Panc1 (cell line): ENCODE data around the gene IPO4.

ENCODE experiments used
- POLR2AphosphoS5 ChIP-seq: IDR thresholded peaks from 2 replicates; pipeline ENCODE4 v1.6.1; 2012; ENCODE audit warnings: mild to moderate bottlenecking, low read depth, low read length, moderate library complexity
- SIN3A ChIP-seq: IDR thresholded peaks from 2 replicates; pipeline ENCODE4 v1.6.1; 2012; ENCODE audit warnings: low read depth, mild to moderate bottlenecking, low read length, moderate library complexity, borderline replicate concordance; ENCODE audit not compliant: insufficient read depth
- TCF7L2 ChIP-seq: IDR thresholded peaks from 2 replicates; pipeline ENCODE4 v1.6.1; 2011; ENCODE audit warnings: mild to moderate bottlenecking, low read depth, low read length, inconsistent platforms
- TF ChIP-seq, protein P1 (sequence below): fragments of 450-650 bp; IDR thresholded peaks from 2 replicates; pipeline ENCODE4 v1.5.1; 2017; ENCODE audit warnings: mild to moderate bottlenecking

GRCh38 chr14:24178399-24179178, 10.0 kb downstream of the IPO4 start:
- TF ChIP-seq, protein P1, sequence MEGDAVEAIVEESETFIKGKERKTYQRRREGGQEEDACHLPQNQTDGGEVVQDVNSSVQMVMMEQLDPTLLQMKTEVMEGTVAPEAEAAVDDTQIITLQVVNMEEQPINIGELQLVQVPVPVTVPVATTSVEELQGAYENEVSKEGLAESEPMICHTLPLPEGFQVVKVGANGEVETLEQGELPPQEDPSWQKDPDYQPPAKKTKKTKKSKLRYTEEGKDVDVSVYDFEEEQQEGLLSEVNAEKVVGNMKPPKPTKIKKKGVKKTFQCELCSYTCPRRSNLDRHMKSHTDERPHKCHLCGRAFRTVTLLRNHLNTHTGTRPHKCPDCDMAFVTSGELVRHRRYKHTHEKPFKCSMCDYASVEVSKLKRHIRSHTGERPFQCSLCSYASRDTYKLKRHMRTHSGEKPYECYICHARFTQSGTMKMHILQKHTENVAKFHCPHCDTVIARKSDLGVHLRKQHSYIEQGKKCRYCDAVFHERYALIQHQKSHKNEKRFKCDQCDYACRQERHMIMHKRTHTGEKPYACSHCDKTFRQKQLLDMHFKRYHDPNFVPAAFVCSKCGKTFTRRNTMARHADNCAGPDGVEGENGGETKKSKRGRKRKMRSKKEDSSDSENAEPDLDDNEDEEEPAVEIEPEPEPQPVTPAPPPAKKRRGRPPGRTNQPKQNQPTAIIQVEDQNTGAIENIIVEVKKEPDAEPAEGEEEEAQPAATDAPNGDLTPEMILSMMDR = no peak
- TF ChIP-seq POLR2AphosphoS5 = no peak
- TF ChIP-seq TCF7L2 = no peak
- no peak for TF ChIP-seq SIN3A
